Mesendoderm (in vitro differentiated cells): ENCODE measurements around the gene BPI.

Source experiments
- DNase-seq: peaks from one replicate; pipeline ENCODE4 v3.0.0; 2013
- H2AK5ac ChIP-seq: 2 replicates; pipeline ENCODE4 v1.6.1; 2013; ENCODE audit warnings: low read length, inconsistent platforms
- H2BK120ac ChIP-seq: 2 replicates; pipeline ENCODE4 v1.6.1; 2013; ENCODE audit warnings: low read depth, mild to moderate bottlenecking, low read length, moderate library complexity, mixed read lengths
- H2BK15ac ChIP-seq: replicated peaks from 2 replicates; pipeline ENCODE4 v1.6.1; 2013; ENCODE audit warnings: low read depth, mild to moderate bottlenecking, moderate library complexity
- H2BK5ac ChIP-seq: 2 replicates; pipeline ENCODE4 v1.6.1; 2013; ENCODE audit warnings: low read length, inconsistent platforms
- H3K18ac ChIP-seq: 2 replicates; pipeline ENCODE4 v1.6.1; 2013; ENCODE audit warnings: mild to moderate bottlenecking, low read length, mixed read lengths
- H3K23ac ChIP-seq: one replicate; pipeline ENCODE4 v1.6.1; 2013; ENCODE audit warnings: low read length
- H3K27ac ChIP-seq: 2 replicates; pipeline ENCODE4 v1.5.1; 2013; ENCODE audit warnings: low read depth, mild to moderate bottlenecking, inconsistent platforms, low read length, moderate library complexity
- H3K27me3 ChIP-seq: 2 replicates; pipeline ENCODE4 v1.6.1; 2013; ENCODE audit warnings: low read length, control low read depth, mild to moderate bottlenecking, inconsistent platforms; ENCODE audit not compliant: insufficient read depth, poor library complexity
- H3K36me3 ChIP-seq: 2 replicates; pipeline ENCODE4 v1.6.1; 2013; ENCODE audit warnings: low read length, inconsistent platforms; ENCODE audit not compliant: control insufficient read depth, insufficient read depth
- H3K4ac ChIP-seq: one replicate; pipeline ENCODE4 v1.6.1; 2013; ENCODE audit warnings: low read depth, mild to moderate bottlenecking, low read length, moderate library complexity
- H3K4me1 ChIP-seq: 2 replicates; pipeline ENCODE4 v1.6.1; 2013; ENCODE audit warnings: low read depth, low read length, inconsistent platforms; ENCODE audit not compliant: control insufficient read depth
- H3K4me2 ChIP-seq: 2 replicates; pipeline ENCODE4 v1.6.1; 2013; ENCODE audit warnings: low read length
- H3K4me3 ChIP-seq: 2 replicates; pipeline ENCODE4 v1.5.1; 2013; ENCODE audit warnings: mild to moderate bottlenecking, low read length
- H3K56ac ChIP-seq: one replicate; pipeline ENCODE4 v1.6.1; 2013; ENCODE audit warnings: low read length
- H3K79me1 ChIP-seq: 2 replicates; pipeline ENCODE4 v1.6.1; 2013; ENCODE audit warnings: low read length, inconsistent platforms
- H3K79me2 ChIP-seq: 2 replicates; pipeline ENCODE4 v1.6.1; 2013; ENCODE audit warnings: mild to moderate bottlenecking, low read length; ENCODE audit not compliant: control insufficient read depth, insufficient read depth
- H3K9ac ChIP-seq: 2 replicates; pipeline ENCODE4 v1.6.1; 2013; ENCODE audit warnings: low read length, inconsistent platforms
- H4K5ac ChIP-seq: one replicate; pipeline ENCODE4 v1.6.1; 2013; ENCODE audit warnings: low read length
- H4K8ac ChIP-seq: one replicate; pipeline ENCODE4 v1.6.1; 2013; ENCODE audit warnings: low read depth, mild to moderate bottlenecking, control low read depth, low read length, moderate library complexity
- WGBS: extraction: QIAGEN DNeasy Blood & Tissue Kit; methylation state at CpG from one replicate; pipeline ENCODE4 v1.1.7; 2013; ENCODE audit warnings: low lambda C conversion rate, missing lambda C conversion rate; ENCODE audit not compliant: insufficient coverage; ENCODE audit errors: extremely low coverage; 5-methylcytosine and 5-hydroxymethylcytosine counted together

The BPI gene

GRCh38 chr20:38267901-38268514, 35.9 kb upstream of the BPI start:
- Histone ChIP-seq H3K56ac (no peak overlapping the region), H3K18ac (no peak overlapping the region), H4K8ac (no peak overlapping the region), H2BK5ac (no peak overlapping the region), H3K4me2 (no peak overlapping the region), H3K23ac (no peak overlapping the region), H3K27ac (no peak overlapping the region), H4K5ac (no peak overlapping the region), H3K9ac (no peak overlapping the region), H2BK120ac (no peak overlapping the region), H3K4me3 (no peak overlapping the region), H3K4ac (no peak overlapping the region), H2BK15ac (no peak overlapping the region), H3K36me3 (no peaks in the 10 kb centered on the region), H3K79me1 (no peaks in the 10 kb centered on the region), H3K4me1 (no peaks in the 10 kb centered on the region), H2AK5ac (no peak overlapping the region), H3K79me2 (no peaks in the 10 kb centered on the region), H3K27me3 (no peaks in the 10 kb centered on the region)
- WGBS: no CpG with 5 or more reads among the region's 5 CpGs
- DNase-seq: no peak

DNA sequence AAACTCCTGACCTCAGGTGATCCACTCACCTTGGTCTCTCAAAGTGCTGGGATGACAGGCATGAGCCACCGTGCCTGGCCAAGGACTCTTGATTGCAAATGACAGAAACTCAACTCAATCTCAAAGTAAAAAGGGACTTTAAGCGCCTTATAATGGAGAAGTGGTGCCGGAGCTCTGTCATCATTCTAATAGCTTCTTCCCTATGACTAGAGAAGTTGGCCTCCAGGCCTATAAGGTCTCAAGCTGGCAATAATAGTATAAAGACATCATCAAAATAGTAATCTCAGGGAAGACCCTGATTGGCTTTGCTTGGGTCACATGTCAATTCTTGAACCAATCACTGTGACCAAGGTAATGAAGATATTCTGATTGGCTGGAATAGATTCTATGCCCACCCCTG, 34.9 kb upstream of the BPI start:
- H3K23ac ChIP-seq: no peak overlapping the region
- no peak for DNase-seq
- no peak overlapping the region for H3K56ac ChIP-seq
- H4K8ac ChIP-seq: no peak overlapping the region
- H2BK15ac ChIP-seq: no peak overlapping the region
- H3K79me2 ChIP-seq: no peaks in the 10 kb centered on the region
- H2AK5ac ChIP-seq: no peak overlapping the region
- no peak overlapping the region for H3K9ac ChIP-seq
- whole genome bisulfite sequencing: no CpG with 5 or more reads among the region's 3 CpGs
- H3K4me2 ChIP-seq: no peak overlapping the region
- H3K79me1 ChIP-seq: no peaks in the 10 kb centered on the region
- H3K27ac ChIP-seq: no peak overlapping the region
- H3K36me3 ChIP-seq: no peaks in the 10 kb centered on the region
- H2BK5ac ChIP-seq: no peak overlapping the region
- H3K27me3 ChIP-seq: no peaks in the 10 kb centered on the region
- H3K18ac ChIP-seq: no peak overlapping the region
- no peak overlapping the region for H4K5ac ChIP-seq
- no peaks in the 10 kb centered on the region for H3K4me1 ChIP-seq
- H3K4ac ChIP-seq: no peak overlapping the region
- H3K4me3 ChIP-seq: no peak overlapping the region
- no peak overlapping the region for H2BK120ac ChIP-seq

DNA sequence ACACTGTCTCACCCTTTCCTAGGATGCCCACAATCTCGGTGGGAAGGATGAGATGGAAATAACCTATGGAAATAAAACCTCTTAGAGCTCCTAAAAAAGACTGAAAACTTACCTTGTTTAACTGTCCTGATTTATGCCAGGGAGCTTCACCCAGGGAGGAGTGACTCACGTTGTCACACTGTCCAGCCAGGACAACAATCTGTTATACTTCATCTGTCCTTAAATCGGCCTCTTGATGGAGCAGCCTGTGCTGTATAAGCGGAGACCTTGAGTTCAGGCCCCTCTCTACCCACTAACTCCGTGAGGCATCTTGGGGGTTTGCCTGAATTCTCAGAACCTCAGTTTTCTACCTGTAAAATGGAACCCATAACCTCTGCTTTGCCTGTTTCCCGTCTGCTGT, 34.2 kb upstream of the BPI start:
- Histone ChIP-seq H3K4me1 (no peaks in the 10 kb centered on the region), H3K27me3 (no peaks in the 10 kb centered on the region), H3K79me2 (no peaks in the 10 kb centered on the region), H3K36me3 (no peaks in the 10 kb centered on the region), H3K23ac (no peak overlapping the region), H3K56ac (no peak overlapping the region), H2AK5ac (no peak overlapping the region), H3K4me2 (no peak overlapping the region), H4K5ac (no peak overlapping the region), H2BK5ac (no peak overlapping the region), H3K18ac (no peak overlapping the region), H3K27ac (no peak overlapping the region), H3K79me1 (no peaks in the 10 kb centered on the region), H2BK120ac (no peak overlapping the region), H2BK15ac (no peak overlapping the region), H3K4ac (no peak overlapping the region), H3K9ac (no peak overlapping the region), H3K4me3 (no peak overlapping the region), H4K8ac (no peak overlapping the region)
- no CpG with 5 or more reads among the region's 6 CpGs for WGBS
- no peak for DNase-seq

DNA sequence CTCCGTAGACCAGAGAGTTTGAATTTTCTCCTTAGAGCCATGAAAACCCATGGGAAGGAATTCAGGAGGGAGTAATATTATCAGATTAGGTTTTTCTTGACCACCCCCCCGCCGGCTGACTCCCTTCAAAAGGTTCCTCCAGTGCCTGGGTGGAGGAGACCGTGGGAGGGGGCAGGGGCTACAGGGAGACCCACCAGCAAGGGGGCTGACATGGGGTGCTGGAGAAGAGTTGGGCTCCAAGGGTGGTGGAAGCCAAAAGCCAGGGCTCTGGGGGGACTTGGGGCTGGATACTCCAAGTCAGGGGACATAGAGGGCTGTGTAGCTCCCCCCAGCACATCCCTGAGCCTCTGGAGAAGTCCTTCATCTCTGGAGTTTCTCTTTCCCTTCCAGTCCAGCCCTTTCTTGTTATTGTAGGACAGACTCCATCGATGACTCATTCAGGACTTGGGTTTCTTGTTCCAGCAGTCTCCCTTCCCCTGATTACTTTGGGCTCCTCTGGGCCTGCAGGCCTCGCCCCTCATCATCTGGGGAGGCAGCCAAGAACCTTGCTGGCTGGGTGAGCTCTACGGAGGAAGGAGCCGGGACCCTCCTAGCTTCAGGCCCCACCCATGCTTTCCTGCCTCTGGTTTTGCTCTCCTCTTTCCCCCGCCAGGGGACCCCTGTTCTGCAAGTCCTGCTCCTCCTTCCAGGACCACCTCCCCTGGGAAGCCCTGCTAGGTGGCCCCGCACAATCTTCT, 32.9 kb upstream of the BPI start:
- H2BK120ac ChIP-seq: no peak overlapping the region
- WGBS: no CpG with 5 or more reads among the region's 10 CpGs
- H4K5ac ChIP-seq: no peak overlapping the region
- H3K27me3 ChIP-seq: no peaks in the 10 kb centered on the region
- no peak overlapping the region for H3K4me3 ChIP-seq
- no peaks in the 10 kb centered on the region for H3K79me2 ChIP-seq
- DNase-seq: no peak
- H3K18ac ChIP-seq: no peak overlapping the region
- H3K4ac ChIP-seq: no peak overlapping the region
- no peak overlapping the region for H4K8ac ChIP-seq
- H3K23ac ChIP-seq: no peak overlapping the region
- H2AK5ac ChIP-seq: no peak overlapping the region
- no peaks in the 10 kb centered on the region for H3K36me3 ChIP-seq
- no peak overlapping the region for H3K56ac ChIP-seq
- H3K27ac ChIP-seq: no peak overlapping the region
- H3K9ac ChIP-seq: no peak overlapping the region
- H3K79me1 ChIP-seq: no peaks in the 10 kb centered on the region
- no peaks in the 10 kb centered on the region for H3K4me1 ChIP-seq
- H3K4me2 ChIP-seq: no peak overlapping the region
- H2BK5ac ChIP-seq: no peak overlapping the region
- H2BK15ac ChIP-seq: no peak overlapping the region

- H3K9ac ChIP-seq: no peak overlapping the region
- no peak overlapping the region for H4K5ac ChIP-seq
- no peak overlapping the region for H3K23ac ChIP-seq
- H2BK15ac ChIP-seq: no peak overlapping the region
- no peaks in the 10 kb centered on the region for H3K36me3 ChIP-seq
- H3K27me3 ChIP-seq: no peaks in the 10 kb centered on the region
- no peak for DNase-seq
- no peak overlapping the region for H3K4ac ChIP-seq
- no peak overlapping the region for H3K27ac ChIP-seq
- H3K79me2 ChIP-seq: no peaks in the 10 kb centered on the region
- no peaks in the 10 kb centered on the region for H3K79me1 ChIP-seq
- H3K4me3 ChIP-seq: no peak overlapping the region
- no peak overlapping the region for H3K4me2 ChIP-seq
- H3K56ac ChIP-seq: no peak overlapping the region
- H4K8ac ChIP-seq: no peak overlapping the region
- H2BK120ac ChIP-seq: no peak overlapping the region
- no peak overlapping the region for H2AK5ac ChIP-seq
- H2BK5ac ChIP-seq: no peak overlapping the region
- no peaks in the 10 kb centered on the region for H3K4me1 ChIP-seq
- H3K18ac ChIP-seq: no peak overlapping the region
- no CpG with 5 or more reads among the region's 2 CpGs for WGBS
These were observed 32.3 kb upstream of the BPI start for GRCh38 chr20:38271608-38272120.
